Mammary epithelial cell (primary cell): ENCODE measurements around the gene GABRP.

ENCODE experiments used
- EZH2 ChIP-seq: IDR thresholded peaks from 2 replicates; pipeline ENCODE4 v1.6.1; 2012; ENCODE audit warnings: low read length, inconsistent platforms, borderline replicate concordance
- TF ChIP-seq, protein P1 (sequence below), 2 donors: IDR thresholded peaks in 1 of 2; conservative IDR thresholded peaks in 1 of 2; 2 replicates each; pipeline ENCODE4 v1.5.1; 2011 to 2012; ENCODE audit warnings: inconsistent platforms in 2 of 2, low read length in 2 of 2, mild to moderate bottlenecking in 2 of 2, control low read depth in 1 of 2, low read depth in 1 of 2; ENCODE audit not compliant: insufficient read depth in 1 of 2; ENCODE audit errors: extremely low read depth in 1 of 2

DNA sequence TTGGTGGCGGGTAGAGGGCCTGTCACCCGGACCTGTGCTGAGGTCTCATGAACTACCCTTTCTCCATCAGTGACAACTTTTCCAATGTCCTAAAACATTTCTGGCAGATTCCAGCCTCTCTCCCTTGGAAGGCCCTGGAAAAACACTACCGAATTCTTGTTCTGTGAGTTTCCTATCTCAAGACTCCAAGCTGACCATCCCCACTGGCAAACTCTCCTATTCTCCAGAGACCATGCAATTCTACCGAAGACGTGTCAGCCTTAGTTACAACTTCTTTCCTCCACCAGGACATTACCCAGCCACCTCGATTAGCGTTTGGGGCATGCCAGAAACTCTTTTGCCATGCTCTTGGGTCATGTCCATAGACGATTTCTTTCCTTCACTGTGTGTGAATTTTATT, 26.8 kb upstream of the GABRP start:
- TF ChIP-seq, protein P1, sequence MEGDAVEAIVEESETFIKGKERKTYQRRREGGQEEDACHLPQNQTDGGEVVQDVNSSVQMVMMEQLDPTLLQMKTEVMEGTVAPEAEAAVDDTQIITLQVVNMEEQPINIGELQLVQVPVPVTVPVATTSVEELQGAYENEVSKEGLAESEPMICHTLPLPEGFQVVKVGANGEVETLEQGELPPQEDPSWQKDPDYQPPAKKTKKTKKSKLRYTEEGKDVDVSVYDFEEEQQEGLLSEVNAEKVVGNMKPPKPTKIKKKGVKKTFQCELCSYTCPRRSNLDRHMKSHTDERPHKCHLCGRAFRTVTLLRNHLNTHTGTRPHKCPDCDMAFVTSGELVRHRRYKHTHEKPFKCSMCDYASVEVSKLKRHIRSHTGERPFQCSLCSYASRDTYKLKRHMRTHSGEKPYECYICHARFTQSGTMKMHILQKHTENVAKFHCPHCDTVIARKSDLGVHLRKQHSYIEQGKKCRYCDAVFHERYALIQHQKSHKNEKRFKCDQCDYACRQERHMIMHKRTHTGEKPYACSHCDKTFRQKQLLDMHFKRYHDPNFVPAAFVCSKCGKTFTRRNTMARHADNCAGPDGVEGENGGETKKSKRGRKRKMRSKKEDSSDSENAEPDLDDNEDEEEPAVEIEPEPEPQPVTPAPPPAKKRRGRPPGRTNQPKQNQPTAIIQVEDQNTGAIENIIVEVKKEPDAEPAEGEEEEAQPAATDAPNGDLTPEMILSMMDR (conservative IDR thresholded peaks at IDR 0.05 in 1 of 2, IDR thresholded peaks at IDR 0.05 in 1 of 2; ENCODE audit: extremely low read depth in 1 of 2, insufficient read depth in 1 of 2, low read depth in 1 of 2, low read length in 2 of 2): no peak
- no peak for TF ChIP-seq EZH2
